Measurements from ENCODE around the gene WWC2.

Gene WWC2

DNA sequence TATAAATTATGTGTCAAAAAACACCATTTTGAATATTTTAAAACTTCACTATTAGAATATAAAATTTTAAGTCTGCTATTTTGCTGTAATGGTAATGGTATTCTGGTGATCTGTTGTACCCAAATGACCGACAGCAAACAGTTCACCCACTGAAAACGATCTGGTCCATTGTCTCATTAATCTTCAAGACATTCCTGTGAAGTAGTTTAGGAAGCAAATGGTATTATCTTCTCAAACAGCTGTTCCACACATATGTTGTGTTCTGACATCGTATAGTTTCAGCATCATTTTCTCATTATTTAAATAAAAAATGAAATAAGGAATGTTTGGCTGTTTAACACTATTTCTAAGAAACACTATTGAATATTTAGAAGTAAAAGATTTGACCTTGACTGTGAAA, 98.1 kb downstream of the WWC2 start:
- Histone ChIP-seq H3K27ac (no peak overlapping the region), H3K27me3 (ENCODE audit: insufficient read depth, low read depth) (no peaks in the 10 kb centered on the region), H3K4me2 (no peak overlapping the region), H3K4me3 (IDR thresholded peaks at IDR 0.05; ENCODE audit: insufficient read depth, low read depth, low read length) (no peak overlapping the region), H4K20me1 (ENCODE audit: insufficient read depth) (no peaks in the 10 kb centered on the region), H2AFZ (ENCODE audit: low read depth) (no peak overlapping the region), H3K79me2 (ENCODE audit: insufficient read depth, low read depth) (no peaks in the 10 kb centered on the region), H3K9ac (no peak overlapping the region), H3K4me1 (ENCODE audit: low read depth, poor library complexity, severe bottlenecking) (no peaks in the 10 kb centered on the region), H3K36me3 (ENCODE audit: insufficient read depth) (no peaks in the 10 kb centered on the region)
- TF ChIP-seq, protein P1, sequence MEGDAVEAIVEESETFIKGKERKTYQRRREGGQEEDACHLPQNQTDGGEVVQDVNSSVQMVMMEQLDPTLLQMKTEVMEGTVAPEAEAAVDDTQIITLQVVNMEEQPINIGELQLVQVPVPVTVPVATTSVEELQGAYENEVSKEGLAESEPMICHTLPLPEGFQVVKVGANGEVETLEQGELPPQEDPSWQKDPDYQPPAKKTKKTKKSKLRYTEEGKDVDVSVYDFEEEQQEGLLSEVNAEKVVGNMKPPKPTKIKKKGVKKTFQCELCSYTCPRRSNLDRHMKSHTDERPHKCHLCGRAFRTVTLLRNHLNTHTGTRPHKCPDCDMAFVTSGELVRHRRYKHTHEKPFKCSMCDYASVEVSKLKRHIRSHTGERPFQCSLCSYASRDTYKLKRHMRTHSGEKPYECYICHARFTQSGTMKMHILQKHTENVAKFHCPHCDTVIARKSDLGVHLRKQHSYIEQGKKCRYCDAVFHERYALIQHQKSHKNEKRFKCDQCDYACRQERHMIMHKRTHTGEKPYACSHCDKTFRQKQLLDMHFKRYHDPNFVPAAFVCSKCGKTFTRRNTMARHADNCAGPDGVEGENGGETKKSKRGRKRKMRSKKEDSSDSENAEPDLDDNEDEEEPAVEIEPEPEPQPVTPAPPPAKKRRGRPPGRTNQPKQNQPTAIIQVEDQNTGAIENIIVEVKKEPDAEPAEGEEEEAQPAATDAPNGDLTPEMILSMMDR (conservative IDR thresholded peaks at IDR 0.05; ENCODE audit: low read depth, low read length): no peak

DNA sequence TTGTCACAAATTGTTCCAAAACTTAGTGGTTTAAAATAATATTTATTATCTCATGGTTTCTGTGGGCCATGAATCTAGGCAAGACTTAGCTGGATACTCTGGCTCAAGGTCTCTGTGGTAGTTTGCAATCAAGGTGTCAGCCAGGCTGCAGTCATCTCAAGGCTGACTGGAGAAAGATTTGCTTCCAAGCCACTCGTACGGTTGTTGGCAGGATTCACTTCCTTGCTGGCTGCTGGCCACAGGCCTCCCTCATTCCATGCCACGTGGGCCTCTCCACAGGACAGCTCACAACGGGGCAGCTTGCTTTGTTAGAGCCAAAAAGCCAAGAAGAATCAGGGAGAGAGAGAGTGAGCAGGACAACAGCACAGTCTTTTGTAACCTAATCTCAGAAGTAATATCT, 101.4 kb downstream of the WWC2 start:
- Histone ChIP-seq H3K4me3 (IDR thresholded peaks at IDR 0.05; ENCODE audit: insufficient read depth, low read depth, low read length) (no peak overlapping the region), H2AFZ (ENCODE audit: low read depth) (no peak overlapping the region), H3K27ac (no peak overlapping the region), H3K36me3 (ENCODE audit: insufficient read depth) (no peaks in the 10 kb centered on the region), H3K79me2 (ENCODE audit: insufficient read depth, low read depth) (no peaks in the 10 kb centered on the region), H3K9ac (no peak overlapping the region), H3K4me2 (no peak overlapping the region), H3K27me3 (ENCODE audit: insufficient read depth, low read depth) (no peaks in the 10 kb centered on the region), H4K20me1 (ENCODE audit: insufficient read depth) (no peaks in the 10 kb centered on the region), H3K4me1 (ENCODE audit: low read depth, poor library complexity, severe bottlenecking) (no peaks in the 10 kb centered on the region)
- TF ChIP-seq, protein P1 (conservative IDR thresholded peaks at IDR 0.05; ENCODE audit: low read depth, low read length): no peak

DNA sequence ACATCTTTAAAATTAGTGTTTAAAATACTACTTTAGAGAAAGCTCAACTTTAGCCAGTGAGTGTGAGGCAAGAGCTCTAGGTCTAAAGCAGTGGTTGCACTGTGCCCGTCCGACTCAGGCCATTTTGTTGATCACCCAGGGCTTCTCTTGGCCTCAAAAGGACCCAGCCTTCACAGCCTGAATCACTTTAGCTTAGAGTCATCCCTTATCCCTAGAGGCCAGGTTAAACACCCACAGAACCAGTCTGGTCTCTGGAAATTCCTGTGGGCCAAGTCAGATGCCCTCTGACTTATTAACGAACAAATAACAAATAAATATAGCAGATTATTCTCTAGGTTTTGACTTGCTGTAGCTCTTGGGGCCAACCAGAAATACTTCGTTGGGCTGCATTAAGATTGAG, 102.3 kb downstream of the WWC2 start:
- Histone ChIP-seq H3K27ac (no peak overlapping the region), H2AFZ (ENCODE audit: low read depth) (no peak overlapping the region), H3K4me3 (IDR thresholded peaks at IDR 0.05; ENCODE audit: insufficient read depth, low read depth, low read length) (no peak overlapping the region), H3K4me1 (ENCODE audit: low read depth, poor library complexity, severe bottlenecking) (no peaks in the 10 kb centered on the region), H3K4me2 (no peak overlapping the region), H4K20me1 (ENCODE audit: insufficient read depth) (no peaks in the 10 kb centered on the region), H3K79me2 (ENCODE audit: insufficient read depth, low read depth) (no peaks in the 10 kb centered on the region), H3K36me3 (ENCODE audit: insufficient read depth) (no peaks in the 10 kb centered on the region), H3K9ac (no peak overlapping the region), H3K27me3 (ENCODE audit: insufficient read depth, low read depth) (no peaks in the 10 kb centered on the region)
- TF ChIP-seq, protein P1 (conservative IDR thresholded peaks at IDR 0.05; ENCODE audit: low read depth, low read length): no peak

DNA sequence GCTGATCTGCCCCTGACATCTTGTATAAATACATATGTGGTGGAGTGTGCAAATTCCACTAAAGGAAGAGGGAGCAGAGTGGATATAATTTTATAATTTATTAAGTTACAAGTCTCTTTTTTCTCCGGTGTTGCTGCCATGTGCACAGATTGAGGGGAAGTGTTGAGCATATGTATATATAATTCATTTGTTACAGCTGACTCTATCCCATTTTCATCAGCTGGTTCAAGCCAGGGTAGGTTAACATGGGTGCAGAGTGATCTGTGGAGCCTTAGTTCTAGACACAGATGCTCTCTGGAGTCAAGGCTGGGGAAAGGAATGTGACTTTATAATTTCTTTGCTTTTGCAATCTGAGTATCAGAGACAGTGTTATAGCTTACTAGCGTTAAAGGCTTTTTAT, 103.5 kb downstream of the WWC2 start:
- H3K79me2 ChIP-seq (ENCODE audit: insufficient read depth, low read depth): no peaks in the 10 kb centered on the region
- TF ChIP-seq, protein P1 (conservative IDR thresholded peaks at IDR 0.05; ENCODE audit: low read depth, low read length): no peak

More for the DNA sequence above, 103.5 kb downstream of the WWC2 start:
- Histone ChIP-seq H3K9ac (no peak overlapping the region), H3K4me2 (no peak overlapping the region), H3K4me3 (IDR thresholded peaks at IDR 0.05; ENCODE audit: insufficient read depth, low read depth, low read length) (no peak overlapping the region), H3K27ac (no peak overlapping the region), H2AFZ (ENCODE audit: low read depth) (no peak overlapping the region), H3K4me1 (ENCODE audit: low read depth, poor library complexity, severe bottlenecking) (no peaks in the 10 kb centered on the region), H3K36me3 (ENCODE audit: insufficient read depth) (no peaks in the 10 kb centered on the region), H3K27me3 (ENCODE audit: insufficient read depth, low read depth) (no peaks in the 10 kb centered on the region), H4K20me1 (ENCODE audit: insufficient read depth) (no peaks in the 10 kb centered on the region)
